Mesenteric fat pad (tissue), 1 donor: Measurements from ENCODE around the gene AOAH. TPM values are rescaled to one million over a fixed set of nuclear protein-coding genes. Genes with fewer than 3 reads are reported as not detected.

ENCODE experiments used
- DNase-seq: peaks from one replicate; pipeline ENCODE4 v3.0.0-alpha.2; 2020; ENCODE audit warnings: low spot score
- total RNA-seq: library from RNA; stranded (reverse); fragmentation: NEBNext Ultra II Directional; extraction: Animal tissue kit (Norgen Biotek cat#: 25700); gene quantifications from one replicate; pipeline ENCODE4 v1.2.1, GENCODE V29; 2021
- donor health status: DM: yes; HTN: yes; CAD: no.

AOAH gene
- total RNA-seq, 1 donor from 2014 or later = 9.4 TPM

GRCh38 chr7:36691983-36692382, 32.3 kb downstream of the AOAH start:
- DNase-seq = no peak

GRCh38 chr7:36690514-36691187, 33.6 kb downstream of the AOAH start:
- DNase-seq = no peak

GRCh38 chr7:36690041-36690440, 34.3 kb downstream of the AOAH start:
- DNase-seq = no peak

DNA sequence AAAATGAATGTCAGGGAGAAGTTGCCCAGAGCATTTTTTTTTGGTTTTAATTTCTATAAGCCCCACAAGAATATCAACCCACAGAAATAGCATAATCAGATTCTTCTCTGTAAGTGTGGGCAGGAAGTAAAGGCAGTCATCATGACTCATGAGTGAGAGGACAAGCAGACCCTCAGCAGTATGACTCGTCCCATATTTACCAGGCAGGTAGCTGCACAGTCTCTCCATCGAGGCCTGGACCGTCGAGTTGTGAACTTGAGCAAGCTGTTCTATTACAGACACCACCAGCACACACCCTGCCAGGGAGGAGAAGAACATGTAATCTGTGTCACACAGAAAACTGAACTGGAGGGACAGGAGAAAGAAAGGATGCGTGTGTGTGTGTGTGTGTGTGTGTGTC, 37.8 kb downstream of the AOAH start:
- DNase-seq = no peak

DNA sequence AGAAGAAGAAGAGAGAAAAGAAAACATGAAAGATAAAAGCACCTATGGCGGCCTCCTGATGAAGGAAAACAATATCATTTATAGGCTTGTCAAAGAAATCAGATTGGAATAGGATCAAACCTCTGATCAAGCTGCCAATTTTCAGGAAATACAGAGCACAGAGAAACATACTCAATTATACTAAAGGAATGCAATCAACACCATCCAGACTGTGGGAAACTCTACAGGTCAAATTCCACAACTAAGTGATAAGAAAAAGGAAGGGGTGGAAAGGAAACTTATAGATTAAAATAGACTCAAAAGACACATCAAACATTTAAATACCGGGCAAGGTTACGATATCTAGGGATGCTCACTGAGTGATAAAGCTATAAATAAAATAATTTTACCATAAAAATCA, 39.3 kb downstream of the AOAH start:
- DNase-seq = no peak

- no peak for DNase-seq
Observed at GRCh38 chr7:36683695-36684357, 40.5 kb downstream of the AOAH start.

- no peak for DNase-seq
Observed at GRCh38 chr7:36683111-36683510, 41.2 kb downstream of the AOAH start.

GRCh38 chr7:36682102-36682501, 42.2 kb downstream of the AOAH start:
- no peak for DNase-seq

GRCh38 chr7:36677769-36678437, 46.4 kb downstream of the AOAH start:
- DNase-seq = no peak

DNA sequence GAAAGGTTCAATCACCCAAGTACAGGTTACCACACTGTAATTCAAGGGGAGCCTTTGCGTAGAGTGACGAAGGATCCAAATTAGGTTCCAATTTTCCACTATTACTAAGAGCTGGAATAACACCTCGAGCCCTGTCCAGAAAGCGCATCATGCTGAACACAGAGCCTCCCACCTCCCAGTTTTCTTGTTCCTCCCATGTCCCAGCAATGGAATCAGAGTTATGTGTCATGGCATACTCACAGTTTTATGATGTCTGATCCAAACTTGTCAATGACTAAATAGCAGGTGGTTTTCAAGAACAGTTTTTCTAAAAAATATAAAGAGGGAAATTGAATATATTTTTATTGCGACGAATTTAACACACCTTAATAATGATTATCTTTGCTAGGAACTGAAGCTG, 50.6 kb downstream of the AOAH start:
- DNase-seq = no peak

DNA sequence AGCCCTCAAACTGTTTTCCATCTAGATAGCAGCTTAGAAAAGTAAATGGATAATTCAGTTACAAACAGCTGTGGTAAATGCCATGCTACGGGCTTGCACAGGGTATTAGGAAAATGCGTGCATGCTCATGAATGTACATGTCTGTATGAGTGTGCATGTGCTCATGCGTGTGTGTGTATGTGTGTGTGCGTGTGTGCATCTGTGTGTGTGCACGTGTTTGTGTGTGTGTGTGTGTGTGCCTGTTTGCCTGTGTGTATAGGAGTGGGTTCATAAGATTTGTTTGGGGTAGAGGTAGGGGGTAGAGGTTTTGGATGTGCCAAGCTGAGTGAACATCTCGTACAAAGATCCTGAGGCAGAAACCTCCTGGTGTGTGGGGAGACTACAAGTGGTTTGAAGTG, 52.9 kb downstream of the AOAH start:
- DNase-seq = no peak

GRCh38 chr7:36670585-36671431, 53.5 kb downstream of the AOAH start:
- no peak for DNase-seq

DNA sequence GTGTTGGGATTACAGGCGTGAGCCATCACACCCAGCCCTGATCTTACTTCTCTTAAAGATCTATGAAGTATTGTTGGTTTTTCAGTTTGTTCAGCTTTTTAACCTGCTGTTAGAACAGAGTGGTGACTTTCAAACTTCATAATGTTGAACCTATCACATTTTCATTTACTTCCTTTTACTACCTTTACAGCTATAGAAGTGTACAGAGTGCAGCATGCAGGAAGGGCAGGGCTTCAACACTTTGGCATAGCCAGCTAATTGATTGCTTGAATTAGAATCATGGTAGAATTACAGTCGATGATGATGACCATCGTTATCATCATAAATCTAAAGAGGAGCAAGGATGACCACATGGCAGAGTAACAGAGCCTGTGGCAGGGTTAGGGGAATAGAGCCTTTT, 55.5 kb downstream of the AOAH start:
- no peak for DNase-seq

GRCh38 chr7:36668080-36668479, 56.2 kb downstream of the AOAH start:
- no peak for DNase-seq

GRCh38 chr7:36667007-36667745, 57.1 kb downstream of the AOAH start:
- no peak for DNase-seq

GRCh38 chr7:36663481-36663880, 60.8 kb downstream of the AOAH start:
- no peak for DNase-seq

- DNase-seq = no peak
Observed at GRCh38 chr7:36661135-36661840, 63.0 kb downstream of the AOAH start.

DNA sequence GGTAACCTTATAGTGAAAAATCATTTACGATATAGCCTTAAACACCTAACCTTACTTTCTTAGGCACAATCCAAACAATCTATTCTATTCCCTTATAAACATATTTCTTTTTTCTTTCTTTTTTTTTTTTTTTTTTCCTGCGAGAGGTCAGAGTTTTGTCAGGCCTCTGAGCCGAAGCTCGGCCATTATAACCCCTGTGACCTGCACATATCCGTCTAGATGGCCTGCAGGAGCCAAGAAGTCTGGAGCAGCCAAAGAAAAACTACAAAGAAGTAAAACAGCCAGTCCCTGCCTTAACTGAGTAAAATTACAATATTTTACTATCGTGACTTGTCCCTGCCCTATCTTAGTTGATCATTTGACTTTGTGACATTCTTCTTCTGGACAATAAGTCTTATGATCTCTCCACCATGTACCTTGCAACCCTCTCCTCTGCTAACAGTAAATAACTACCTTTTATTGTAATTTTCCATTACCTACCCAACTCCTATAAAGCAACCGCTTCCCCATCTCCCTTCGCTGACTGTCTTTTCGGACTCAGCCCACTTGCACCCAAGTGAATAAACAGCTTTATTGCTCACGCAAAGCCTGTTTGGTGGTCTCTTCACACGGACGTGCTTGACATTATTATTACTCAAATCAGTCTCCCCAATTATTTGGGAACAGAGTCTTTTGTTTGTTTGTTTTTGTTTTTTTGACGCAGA, 64.5 kb downstream of the AOAH start:
- DNase-seq = no peak

DNA sequence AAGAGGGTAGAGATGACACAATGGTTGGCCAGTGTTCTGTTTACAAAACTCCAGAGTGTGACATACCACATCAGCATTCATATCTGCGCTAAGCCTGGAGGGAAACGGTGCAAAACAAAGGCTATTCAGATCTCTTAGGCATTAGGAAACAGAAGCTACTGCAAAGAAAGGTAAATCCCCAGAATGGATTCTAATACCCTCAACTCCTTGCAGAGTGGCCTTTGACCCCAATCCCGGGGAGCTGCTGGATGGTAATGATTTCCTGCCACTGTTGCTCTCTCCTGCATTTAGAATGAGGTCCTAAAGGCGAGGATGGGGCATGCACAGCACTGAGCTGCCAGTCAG, 65.2 kb downstream of the AOAH start:
- no peak for DNase-seq
